Fibroblast of skin of left biceps (primary cell): ENCODE results near the gene SMR3A.

ENCODE experiments used
- DNase-seq, 2 experiments: peaks; one replicate each; pipeline ENCODE4 v3.0.0-alpha.2; 2013; ENCODE audit warnings: low read depth in 2 of 2

The SMR3A gene

GRCh38 chr4:70360460-70360859 lies at the start of gene SMR3A:
SMR3A (plus strand) TSS chr4:70360760; CDS start chr4:70362116, 1,356 bp downstream.
- DNase-seq = no peak

- DNase-seq = no peak
Observed at GRCh38 chr4:70313736-70314135, 46.8 kb upstream of the SMR3A start.

- no peak for DNase-seq
Observed at GRCh38 chr4:70315928-70316327, 44.6 kb upstream of the SMR3A start.

GRCh38 chr4:70326052-70326451 lies 34.5 kb upstream of the SMR3A start:
- no peak for DNase-seq

- DNase-seq = no peak
Observed at GRCh38 chr4:70334681-70335080, 25.9 kb upstream of the SMR3A start, which contains the start of gene CABS1. CABS1 (plus strand) TSS chr4:70334981; CDS start chr4:70335040, 59 bp downstream.

- DNase-seq = no peak
Observed at GRCh38 chr4:70336043-70336442, 24.5 kb upstream of the SMR3A start.

GRCh38 chr4:70337886-70338420 lies 22.6 kb upstream of the SMR3A start:
- peak; percentile 3 to 4 for DNase-seq

- no peak for DNase-seq
Observed at GRCh38 chr4:70356185-70356584, 4.4 kb upstream of the SMR3A start.

- no peak for DNase-seq
Observed at GRCh38 chr4:70359115-70359661, 1.4 kb upstream of the SMR3A start.

GRCh38 chr4:70364002-70364401 lies 3.4 kb downstream of the SMR3A start:
- no peak for DNase-seq

- no peak for DNase-seq
Observed at GRCh38 chr4:70365479-70365878, 4.9 kb downstream of the SMR3A start.

GRCh38 chr4:70367813-70368212 lies 7.3 kb downstream of the SMR3A start:
- DNase-seq = no peak

GRCh38 chr4:70371987-70372386 lies 11.4 kb downstream of the SMR3A start:
- DNase-seq = no peak

- DNase-seq = no peak
Observed at GRCh38 chr4:70372760-70373159, 12.2 kb downstream of the SMR3A start.

- no peak for DNase-seq
Observed at GRCh38 chr4:70380578-70380977, 20.0 kb downstream of the SMR3A start.

- DNase-seq = no peak
Observed at GRCh38 chr4:70382691-70383181, 22.2 kb downstream of the SMR3A start, which contains the start of gene SMR3B. SMR3B (plus strand) TSS chr4:70383131; CDS start chr4:70384511, 1,380 bp downstream.

GRCh38 chr4:70392057-70392776 lies 31.7 kb downstream of the SMR3A start:
- DNase-seq = no peak

GRCh38 chr4:70397580-70397979 lies 37.0 kb downstream of the SMR3A start, which contains the start of gene OPRPN:
OPRPN (plus strand) TSS chr4:70397940; CDS start chr4:70399286, 1,346 bp downstream.
- DNase-seq = no peak

- no peak for DNase-seq
Observed at GRCh38 chr4:70399319-70399718, 38.8 kb downstream of the SMR3A start.

- no peak for DNase-seq
Observed at GRCh38 chr4:70402762-70403161, 42.2 kb downstream of the SMR3A start.

- DNase-seq = no peak
Observed at GRCh38 chr4:70405765-70406164, 45.2 kb downstream of the SMR3A start.
